ENCODE results near the gene SHISAL1. TPM values are rescaled to one million over a fixed set of nuclear protein-coding genes. Genes with fewer than 3 reads are reported as not detected.

SHISAL1 gene
- total and polyA plus RNA-seq, 2 donors (not counting 3 experiments of a cell fraction or from before 2014, with no cell fraction given) = 0.01 to 0.07 TPM

DNA sequence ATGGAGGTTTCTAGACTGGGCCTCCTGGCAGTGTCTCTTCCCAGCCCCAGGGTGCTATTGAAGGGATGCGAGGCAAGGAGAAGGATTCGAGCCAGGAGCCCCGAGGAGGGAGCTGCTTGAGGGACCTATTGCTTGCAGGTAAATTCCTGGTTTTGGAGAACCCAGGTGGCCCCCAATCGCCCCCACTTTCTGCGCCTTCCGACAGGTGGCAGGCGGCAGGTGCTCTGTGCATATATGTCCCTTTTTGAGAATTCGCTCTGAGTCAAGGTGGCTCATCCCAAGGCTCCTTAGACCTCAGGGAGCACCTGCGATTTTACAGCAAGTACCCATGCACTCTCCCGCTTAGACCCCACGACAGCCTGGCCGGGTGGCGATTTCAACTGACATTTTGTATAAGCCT is 40.3 kb upstream of the SHISAL1 start:
- no peaks in the 10 kb centered on the region for H3K79me2 ChIP-seq (ENCODE audit: control insufficient read depth, insufficient read depth, low read length)
- H2AFZ ChIP-seq (ENCODE audit: low read depth, low read length) = no peak overlapping the region
- dilution Hi-C loops (cut with MboI; ENCODE audit: extremely low pct_ligation_motif_present, low sequenced_read_pairs) (no loop called here), intact Hi-C loops (cut with micrococcal nuclease) (no loop called here)
- no peak for FAIRE-seq
- H3K27me3 ChIP-seq (ENCODE audit: control insufficient read depth in 2 of 2, insufficient read depth in 2 of 2, low read length in 2 of 2) = peaks cover 0 to 2% of the 10 kb centered on the region in 2 experiments
- POLR2A ChIA-PET = no interaction called here
- H3K9me1 ChIP-seq (replicated peaks; ENCODE audit: control insufficient read depth, extremely low read depth, insufficient read depth, low read length) = no peaks in the 10 kb centered on the region
- no peaks in the 10 kb centered on the region for H3K36me3 ChIP-seq (ENCODE audit: control insufficient read depth in 2 of 2, extremely low read depth in 1 of 2, insufficient read depth in 2 of 2, low read length in 2 of 2)
- no peak for DNase-seq (ENCODE audit: low read depth, low spot score)
- CTCF ChIA-PET = no interaction called here
- no peak overlapping the region for H3K27ac ChIP-seq (ENCODE audit: insufficient read depth, low read depth, low read length)
- TF ChIP-seq FOS (IDR thresholded peaks at IDR 0.05; ENCODE audit: borderline replicate concordance, insufficient read depth, low read length) = no peak
- no peak for TF ChIP-seq CTCF (IDR thresholded peaks at IDR 0.05; ENCODE audit: extremely low read depth in 1 of 2, insufficient read depth in 1 of 2, low read depth in 1 of 2, low read length in 2 of 2)
- TF ChIP-seq POLR2AphosphoS5 (IDR thresholded peaks at IDR 0.05; ENCODE audit: insufficient read depth, low read depth, low read length) = no peak
- no peak for TF ChIP-seq POLR2A (IDR thresholded peaks at IDR 0.05; ENCODE audit: low read depth, low read length)
- TF ChIP-seq MYC (IDR thresholded peaks at IDR 0.05; ENCODE audit: low read depth, low read length) = no peak
- no peak for TF ChIP-seq GATA2 (IDR thresholded peaks at IDR 0.05; ENCODE audit: insufficient read depth, insufficient read length, low read depth, low read length)
- TF ChIP-seq JUN (IDR thresholded peaks at IDR 0.05; ENCODE audit: borderline replicate concordance, insufficient read depth, insufficient read length, low read depth) = no peak
- no peak for TF ChIP-seq MAX (IDR thresholded peaks at IDR 0.05; ENCODE audit: insufficient read depth, insufficient read length)
- no peak for TF ChIP-seq EZH2 (IDR thresholded peaks at IDR 0.05; ENCODE audit: borderline replicate concordance, low read depth, low read length, severe bottlenecking)
- no TSS peak for BruUV-seq (replicated peaks)
- H3K9me3 ChIP-seq (replicated peaks; ENCODE audit: control insufficient read depth, insufficient read depth, low read length) = no peaks in the 10 kb centered on the region
- H3K4me2 ChIP-seq (ENCODE audit: insufficient read depth, low read length) = no peak overlapping the region
- H3K9ac ChIP-seq (replicated peaks; ENCODE audit: extremely low read depth, insufficient read depth, low read length) = no peak overlapping the region
- no peak overlapping the region for H3K4me3 ChIP-seq (replicated peaks in 1 of 3; ENCODE audit: insufficient read depth in 1 of 3, low read depth in 1 of 3, low read length in 3 of 3)
- H4K20me1 ChIP-seq (replicated peaks; ENCODE audit: control insufficient read depth, extremely low read depth, insufficient read depth, low read length) = no peaks in the 10 kb centered on the region
- H3K4me1 ChIP-seq (ENCODE audit: control insufficient read depth, extremely low read depth, insufficient read depth, low read length) = no peaks in the 10 kb centered on the region
